T follicular helper cell (primary cell): ENCODE results near the gene ERRFI1.
"Not testable (repeated sequence)": the region's sequence is repeated elsewhere in the genome, so short reads cannot be mapped to it uniquely, and the experiment has no call there.

ENCODE experiments used
- DNase-seq: peaks from one replicate; pipeline ENCODE4 v3.0.0-alpha.2; 2020; ENCODE audit warnings: low read depth
- total RNA-seq, 2 experiments: gene quantifications; one replicate each; lab custom pipeline; 2026; lab: John Stamatoyannopoulos, UW

ERRFI1 gene, protein sequence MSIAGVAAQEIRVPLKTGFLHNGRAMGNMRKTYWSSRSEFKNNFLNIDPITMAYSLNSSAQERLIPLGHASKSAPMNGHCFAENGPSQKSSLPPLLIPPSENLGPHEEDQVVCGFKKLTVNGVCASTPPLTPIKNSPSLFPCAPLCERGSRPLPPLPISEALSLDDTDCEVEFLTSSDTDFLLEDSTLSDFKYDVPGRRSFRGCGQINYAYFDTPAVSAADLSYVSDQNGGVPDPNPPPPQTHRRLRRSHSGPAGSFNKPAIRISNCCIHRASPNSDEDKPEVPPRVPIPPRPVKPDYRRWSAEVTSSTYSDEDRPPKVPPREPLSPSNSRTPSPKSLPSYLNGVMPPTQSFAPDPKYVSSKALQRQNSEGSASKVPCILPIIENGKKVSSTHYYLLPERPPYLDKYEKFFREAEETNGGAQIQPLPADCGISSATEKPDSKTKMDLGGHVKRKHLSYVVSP
- 2.3 to 7.9 reads per million in 2 experiments for total RNA-seq

DNA sequence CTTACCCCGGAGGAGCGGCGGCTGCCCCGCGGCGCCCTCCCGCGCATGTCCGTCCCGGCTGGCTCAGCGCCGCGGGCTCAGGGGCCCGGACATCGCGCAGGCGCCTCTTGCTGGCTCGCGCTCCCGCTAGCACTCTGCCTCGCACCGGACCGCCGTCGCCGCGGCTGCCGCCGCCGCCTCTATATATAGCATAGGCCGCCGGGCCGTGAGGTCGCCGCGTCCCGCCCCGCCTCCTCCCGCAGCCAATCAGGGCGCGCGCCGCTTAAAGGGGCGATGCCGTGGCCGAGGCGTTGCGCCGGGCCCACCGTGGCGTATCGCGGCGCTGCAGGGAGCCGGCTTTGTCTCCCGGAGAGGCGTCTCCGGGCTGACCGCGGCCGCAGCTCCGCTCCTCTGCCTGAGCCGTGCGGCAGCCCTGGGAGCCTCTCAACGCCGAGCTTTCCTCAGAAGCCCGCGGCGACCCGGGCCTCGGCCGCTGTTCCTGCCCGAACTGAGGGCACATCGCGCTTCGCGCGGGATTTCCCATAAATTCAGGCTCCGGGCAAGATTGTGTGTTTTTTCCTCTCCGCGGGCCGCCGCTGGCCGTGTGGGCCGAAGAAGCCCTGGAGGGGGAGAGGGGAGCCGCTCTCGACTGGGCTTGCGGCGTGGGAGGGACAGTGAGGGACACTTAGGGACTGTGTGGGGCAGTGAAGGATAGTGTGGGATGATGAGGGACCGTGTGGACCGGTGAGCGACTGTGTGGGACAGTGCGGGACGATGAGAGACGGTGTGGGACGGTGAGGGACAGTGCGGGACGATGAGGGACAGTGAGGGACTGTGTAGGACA, at the start of gene ERRFI1:
ERRFI1 (minus strand) TSS at position 157 of the 823 bp plus-strand sequence. CDS start 10,690 bp downstream, outside the sequence.
- peak; percentile 78 for DNase-seq

DNA sequence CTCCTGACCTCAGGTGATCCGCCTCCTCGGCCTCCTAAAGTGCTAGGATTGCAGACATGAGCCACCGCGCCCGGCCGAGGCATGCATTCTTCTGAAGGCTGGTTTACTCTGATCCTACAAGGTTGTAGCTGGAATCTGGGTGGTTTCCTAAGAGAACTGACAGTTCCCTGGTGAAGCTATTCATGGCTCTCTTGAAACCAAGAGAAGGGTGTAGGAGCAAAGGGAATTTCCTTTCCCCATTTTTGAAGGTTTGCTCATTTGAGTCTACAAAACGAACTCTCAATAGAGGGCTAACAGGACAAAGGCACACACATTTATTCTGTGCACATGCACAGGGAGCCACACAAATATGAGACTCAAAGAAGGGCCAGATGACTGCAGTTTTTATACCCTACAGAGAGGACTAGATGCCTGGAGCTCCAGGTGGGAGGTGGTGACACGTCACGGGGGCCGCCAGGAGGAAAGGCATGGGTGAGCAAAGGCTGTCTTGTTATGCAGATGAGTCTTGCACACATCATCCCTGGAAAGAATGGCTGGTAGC, 49.5 kb upstream of the ERRFI1 start:
- no peak for DNase-seq

DNA sequence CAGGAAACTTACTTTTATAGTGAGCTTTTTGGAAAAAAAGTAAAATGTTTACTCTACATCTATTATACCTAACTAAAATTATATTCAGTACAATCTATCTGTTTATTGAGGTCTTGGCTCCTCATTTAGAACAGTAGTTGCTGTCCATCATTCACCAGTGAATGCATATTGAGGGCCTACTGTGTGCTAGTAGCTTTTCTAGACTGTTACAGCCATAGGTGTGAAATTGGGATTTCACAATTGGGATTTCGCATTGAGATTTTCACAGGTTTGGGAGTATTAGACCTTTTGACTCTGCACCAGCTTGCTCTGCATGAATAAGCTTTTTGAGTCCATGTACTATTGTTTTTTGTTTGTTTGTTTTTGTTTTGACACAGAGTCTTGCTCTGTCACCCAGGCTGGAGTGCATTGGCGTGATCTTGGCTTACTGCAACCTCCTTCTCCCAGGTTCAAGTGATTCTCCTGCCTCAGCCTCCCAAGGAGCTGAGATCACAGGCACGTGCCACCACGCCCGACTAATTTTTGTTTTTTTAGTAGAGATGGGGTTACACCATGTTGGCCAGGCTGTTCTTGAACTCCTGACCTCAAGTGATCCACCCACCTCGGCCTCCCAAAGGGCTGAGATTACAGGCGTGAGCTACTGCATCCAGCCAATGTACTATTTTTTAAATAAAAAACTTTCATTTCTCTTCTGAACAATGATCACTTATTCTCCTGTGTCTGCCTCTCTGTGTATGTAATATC, 47.2 kb upstream of the ERRFI1 start:
- no peak for DNase-seq

DNA sequence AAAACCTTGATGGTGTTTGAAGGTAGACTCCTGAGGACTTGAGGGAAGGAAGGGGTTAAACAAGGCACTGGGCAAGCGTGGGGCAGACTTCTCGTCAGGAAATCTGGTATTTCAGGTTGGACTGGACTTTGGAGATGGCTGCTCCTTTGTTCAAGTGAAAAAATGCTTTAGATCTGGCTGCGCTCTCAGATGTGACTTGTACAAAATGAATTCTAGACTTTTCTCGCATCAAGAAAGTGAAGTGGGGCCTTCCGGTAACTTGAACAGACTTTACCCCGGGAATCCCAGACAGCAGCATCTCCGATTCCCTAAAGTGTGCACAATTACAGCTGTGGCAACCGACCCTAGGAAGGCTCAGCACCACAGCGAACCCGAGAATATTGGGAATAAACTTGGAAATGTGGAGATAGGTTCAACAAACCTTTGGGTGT, 44.3 kb upstream of the ERRFI1 start:
- no peak for DNase-seq

DNA sequence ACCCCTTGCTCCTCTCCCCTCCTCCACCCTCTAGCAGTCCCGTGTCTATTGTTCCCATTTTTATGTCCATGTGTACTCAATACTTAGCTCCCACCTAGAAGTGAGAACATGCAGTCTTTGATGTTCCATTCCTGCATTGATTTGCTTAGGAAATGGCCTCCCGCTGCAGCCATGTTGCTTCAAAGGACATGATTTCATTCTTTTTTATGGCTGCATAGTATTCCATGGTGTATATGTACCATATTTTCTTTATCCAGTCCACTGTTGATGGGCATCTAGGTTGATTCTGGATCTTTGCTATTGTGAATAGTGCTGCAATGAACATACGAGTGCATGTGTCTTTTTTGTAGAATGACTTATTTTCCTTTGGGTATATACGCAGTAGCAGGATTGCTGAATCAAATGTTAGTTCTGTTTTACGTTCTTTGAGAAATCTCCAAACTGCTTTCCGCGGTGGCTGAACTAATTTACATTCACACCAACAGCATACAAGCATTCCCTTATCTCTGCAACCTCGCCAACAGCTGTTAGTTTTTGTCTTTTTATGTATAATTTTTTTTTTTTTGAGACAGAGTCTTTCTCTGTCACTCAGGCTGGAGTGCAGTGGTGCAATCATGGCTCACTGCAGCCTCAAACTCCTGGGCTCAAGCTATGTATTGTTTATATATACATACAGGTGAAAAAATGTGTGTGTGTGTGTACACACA, 43.7 kb upstream of the ERRFI1 start:
- DNase-seq = not testable (repeated sequence)

DNA sequence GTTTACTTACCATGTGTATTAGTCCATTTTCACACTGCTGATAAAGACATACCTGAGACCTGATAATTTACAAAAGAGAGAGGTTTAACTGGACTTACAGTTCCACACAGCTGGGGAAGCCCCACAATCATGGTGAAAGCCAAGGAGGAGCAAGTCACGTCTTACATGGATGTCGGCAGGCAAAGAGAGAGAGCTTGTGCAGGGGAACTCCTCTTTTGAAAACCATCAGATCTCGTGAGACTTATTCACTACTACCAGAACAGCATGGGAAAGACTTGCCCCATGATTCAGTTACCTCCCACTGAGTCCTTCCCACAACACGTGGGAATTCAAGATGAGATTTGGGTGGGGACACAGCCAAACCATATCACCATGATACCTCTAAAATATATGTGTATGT, 39.3 kb upstream of the ERRFI1 start:
- DNase-seq = no peak

DNA sequence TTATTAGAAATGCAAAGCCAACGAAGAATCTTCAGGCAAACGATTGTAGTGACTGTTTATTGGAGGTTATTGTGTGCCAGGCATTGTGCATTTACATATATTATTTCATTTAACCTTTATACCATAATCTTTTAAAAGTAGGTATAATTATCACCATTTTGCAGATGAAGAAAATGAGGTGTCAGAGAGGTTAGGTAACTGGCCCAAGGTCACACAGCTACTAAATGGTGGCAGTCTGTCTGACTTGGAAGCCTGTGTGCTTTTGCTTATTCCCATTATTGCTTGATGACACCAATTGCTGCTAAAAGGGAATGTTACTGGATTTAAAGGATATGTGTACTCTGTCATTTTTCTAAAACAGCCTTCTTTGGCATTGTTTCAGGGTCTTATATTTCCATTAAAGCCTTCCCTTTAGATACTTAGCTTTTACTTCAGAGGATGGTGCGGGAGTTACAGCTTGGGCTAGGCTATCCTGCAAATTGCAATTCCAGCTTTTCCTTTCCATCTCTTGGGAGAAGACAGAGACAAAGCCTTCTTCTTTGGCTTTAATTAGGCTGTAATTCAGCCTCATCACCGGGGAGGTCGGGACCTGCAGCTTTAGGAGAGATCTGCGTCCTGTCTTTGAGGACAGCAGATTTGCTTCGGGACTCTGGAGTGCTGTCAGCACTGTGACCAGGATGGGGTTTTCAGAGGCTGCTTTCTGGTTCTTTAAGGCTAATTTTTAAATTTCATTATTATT, 37.4 kb upstream of the ERRFI1 start:
- no peak for DNase-seq

DNA sequence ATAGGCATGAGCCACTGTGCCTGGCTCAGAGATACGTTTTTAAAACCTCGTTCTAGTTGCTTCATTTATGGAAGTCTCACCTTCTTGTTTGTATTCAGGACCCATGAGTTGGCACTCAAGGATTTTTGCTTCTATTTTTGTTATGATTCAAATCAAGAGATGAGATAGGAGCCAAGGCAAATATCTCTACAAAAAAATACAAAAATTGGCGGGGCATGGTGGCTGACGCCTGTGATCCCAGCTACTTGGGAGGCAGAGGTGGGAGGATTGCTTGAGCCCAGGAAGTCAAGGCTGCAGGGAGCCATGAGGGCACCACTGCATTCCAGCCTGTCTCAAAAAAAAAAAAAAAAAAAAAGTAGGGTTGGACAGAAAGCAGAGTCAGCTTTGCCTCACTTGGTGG, 36.8 kb upstream of the ERRFI1 start:
- DNase-seq = no peak

DNA sequence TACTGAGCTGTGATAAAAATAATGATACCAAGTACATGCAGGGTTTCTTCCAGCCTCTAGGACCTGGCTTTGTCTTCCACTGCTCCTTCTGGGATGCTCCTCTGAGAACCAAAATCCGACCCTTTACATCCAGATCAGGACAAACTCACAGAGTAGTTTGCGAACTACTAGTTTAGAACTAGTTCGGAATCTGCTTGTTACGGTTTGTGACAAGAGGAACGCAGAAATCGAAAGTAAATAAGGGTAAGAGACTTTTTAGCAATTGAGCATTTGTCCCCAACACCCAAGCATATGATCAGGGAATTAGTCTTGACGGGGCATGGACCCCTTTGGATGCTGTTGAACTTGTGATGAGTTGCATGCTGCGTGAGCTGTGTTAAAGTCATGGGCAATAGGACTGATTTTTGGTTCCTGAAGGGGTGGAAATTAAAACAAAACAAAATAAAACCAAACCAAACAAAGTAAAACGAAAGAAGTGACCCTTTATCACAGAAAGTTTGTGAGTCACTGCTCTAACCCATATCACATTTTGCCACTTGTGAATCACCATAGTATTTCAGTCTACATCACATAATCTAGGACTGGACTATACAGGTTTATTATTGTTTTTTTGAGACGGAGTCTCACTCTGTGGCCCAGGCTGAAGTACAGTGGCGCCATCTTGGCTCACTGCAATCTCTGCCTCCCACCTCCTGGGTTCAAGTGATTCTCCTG, 35.7 kb upstream of the ERRFI1 start:
- no peak for DNase-seq

DNA sequence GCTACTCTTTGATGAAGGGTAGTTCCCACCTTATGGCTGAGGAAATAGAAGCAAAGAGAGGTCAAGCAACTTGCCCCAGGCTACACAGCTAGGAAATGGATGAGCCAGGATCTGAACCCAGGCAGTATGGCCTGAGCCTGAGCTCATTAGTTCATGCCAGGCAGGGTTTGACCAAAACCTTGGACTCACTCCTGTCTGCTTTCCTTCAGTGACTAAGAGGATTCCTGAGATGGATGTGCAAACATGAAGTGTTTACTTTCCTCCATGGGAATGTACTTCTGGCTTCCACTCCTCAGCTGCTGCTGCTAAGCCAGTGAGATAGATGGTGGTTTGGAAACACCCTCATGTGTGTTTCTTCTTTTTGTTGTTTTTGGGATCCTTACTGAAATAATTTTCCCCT, 35.1 kb upstream of the ERRFI1 start:
- DNase-seq = no peak

DNA sequence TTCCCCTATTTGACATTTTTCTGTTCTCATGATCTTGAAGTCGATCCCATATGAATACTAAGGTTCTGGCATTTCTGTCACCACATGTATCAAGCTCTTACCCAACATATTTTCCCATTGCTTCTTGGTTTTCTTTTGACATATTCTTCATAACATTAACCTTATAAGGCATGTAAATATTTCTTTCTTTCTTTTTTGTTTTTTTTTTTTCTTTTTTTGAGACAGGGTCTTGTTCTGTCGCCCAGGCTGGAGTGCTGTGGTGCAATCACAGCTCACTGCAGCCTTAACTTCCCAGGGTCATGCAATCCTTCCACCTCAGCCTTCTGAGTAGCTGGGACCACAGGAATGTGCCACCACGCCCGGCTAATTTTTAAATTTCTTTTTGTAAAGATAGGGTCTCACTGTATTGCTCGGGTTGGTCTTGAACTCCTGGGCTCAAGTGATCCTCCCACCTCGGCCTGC, 33.1 kb upstream of the ERRFI1 start:
- no peak for DNase-seq

DNA sequence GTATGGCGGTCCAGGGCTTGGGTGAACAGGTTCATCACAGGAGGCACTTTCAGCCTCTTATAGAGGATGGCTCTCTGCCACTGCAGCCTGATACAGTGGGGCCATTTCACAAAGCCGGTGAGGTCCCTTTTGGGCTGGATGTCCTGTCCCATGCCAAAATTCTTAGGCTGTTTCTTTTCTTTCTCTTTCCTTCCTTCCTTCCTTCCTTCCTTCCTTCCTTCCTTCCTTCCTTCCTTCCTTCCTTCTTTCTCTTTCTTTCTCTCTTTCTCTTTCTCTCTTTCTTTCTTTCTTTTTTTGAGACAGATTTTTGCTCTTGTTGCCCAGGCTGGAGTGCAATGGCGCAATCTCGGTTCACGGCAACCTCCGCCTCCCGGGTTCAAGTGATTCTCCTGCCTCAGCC, 31.7 kb upstream of the ERRFI1 start:
- not testable (repeated sequence) for DNase-seq

DNA sequence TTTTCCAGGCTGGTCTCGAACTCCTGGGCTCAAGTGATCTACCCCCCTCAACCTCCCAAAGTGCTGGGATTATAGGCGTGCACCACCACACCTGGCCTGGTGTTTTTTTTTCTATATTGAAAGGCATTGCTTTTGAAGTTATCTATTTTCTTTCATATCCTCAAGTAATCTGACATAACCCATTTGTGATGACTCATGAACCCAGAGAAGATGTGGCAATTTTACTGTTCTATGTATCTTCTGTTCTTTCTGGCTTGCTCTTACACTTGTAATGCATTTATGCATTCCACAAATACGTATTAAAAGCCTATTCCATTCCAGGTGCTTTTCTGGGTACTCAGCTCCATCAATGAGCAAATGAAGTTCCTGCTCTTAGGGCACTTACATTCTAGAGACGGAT, 29.9 kb upstream of the ERRFI1 start:
- no peak for DNase-seq

DNA sequence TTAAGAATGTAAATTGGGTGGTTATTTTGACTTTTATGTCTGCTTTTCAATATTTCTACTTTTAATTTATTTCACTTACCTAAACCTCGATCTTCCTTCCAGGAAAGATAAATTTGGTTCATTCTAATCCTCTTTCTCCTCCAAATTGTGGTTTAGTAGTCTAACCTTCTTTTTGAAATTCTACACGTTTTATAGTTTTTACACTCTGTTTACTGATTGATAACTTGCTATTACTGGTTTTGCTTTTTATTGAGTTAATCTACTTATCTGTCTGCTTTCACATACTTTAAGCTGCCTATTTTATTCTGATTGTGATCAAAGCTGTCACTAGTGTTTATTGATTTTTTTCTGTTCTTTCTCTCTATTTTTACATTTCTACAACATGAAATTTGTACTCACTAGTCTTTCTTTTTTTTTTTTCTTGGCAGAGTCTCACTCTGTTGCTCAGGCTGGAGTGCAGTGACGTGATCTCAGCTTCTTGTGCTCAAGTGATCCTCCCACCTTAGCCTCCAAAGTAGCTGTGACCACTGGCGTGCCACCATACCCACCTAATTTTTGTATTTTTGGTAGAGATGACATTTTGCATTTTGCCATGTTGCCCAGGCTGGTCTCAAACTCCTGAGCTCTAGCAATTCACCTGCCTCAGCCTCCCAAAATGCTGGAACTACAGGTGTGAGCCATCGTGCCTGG, 27.9 kb upstream of the ERRFI1 start:
- no peak for DNase-seq

DNA sequence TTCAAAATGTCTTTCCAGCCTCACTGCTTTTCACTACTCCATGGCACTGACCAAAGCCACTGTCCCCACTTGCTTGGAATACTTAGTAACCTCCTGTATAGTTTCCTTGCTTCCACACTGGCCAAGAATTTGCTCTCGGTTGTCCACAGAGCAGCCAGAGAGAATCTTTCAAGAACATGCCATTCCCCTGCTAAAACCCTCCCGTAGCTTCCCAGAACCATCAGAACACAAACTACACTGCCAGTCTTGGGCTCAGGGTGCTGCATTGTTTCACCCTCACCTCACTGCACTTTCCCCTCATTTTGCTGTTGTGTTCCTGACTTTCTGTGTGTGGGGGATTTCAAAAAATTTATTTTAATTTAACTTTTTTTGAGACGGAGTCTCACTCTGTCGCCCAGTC, 25.5 kb upstream of the ERRFI1 start:
- no peak for DNase-seq

DNA sequence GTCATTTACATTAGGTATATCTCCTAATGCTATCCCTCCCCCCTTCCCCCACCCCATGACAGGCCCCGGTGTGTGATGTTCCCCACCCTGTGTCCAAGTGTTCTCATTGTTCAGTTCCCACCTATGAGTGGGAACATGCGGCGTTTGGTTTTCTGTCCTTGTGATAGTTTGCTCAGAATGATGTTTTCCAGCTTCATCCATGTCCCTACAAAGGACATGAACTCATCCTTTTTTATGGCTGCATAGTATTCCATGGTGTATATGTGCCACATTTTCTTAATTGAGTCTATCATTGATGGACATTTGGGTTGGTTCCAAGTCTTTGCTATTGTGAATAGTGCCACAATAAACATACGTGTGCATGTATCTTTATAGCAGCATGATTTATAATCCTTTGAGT, 23.1 kb upstream of the ERRFI1 start:
- not testable (repeated sequence) for DNase-seq

DNA sequence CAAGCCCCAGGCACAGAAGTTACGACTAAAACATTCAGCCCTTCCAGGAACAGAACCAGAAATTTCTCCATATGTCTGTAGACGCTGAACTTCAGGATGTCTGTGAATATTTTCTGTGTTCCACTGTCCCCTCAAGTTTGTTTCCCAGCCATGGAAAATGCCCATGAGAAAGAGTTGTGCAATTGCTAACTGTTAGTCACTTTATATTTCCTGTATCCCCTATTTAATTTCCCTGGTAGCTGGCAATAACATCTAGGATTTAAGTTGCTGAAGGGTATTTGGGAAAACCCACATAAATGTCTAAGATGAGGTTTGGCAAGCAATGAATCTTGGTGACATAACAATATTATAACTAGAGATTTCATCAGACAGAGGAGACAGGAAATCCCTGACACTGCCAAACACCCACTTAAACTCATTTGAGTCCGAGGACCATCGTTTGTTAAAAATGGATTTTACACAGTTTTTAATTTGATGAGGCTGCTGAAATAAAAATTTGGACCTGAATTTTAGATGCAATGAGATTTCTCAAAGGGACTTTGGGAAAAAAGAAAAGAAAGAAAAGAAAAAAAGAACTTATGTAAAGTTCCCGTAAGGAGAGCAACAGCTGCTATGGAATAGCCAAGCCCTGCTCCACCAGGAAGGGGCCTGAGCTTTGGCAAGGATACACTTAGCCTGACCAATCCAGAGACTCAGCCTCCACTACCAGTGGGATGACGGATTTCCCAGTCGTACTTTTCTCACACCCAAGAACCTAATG, 21.8 kb upstream of the ERRFI1 start:
- DNase-seq = no peak

DNA sequence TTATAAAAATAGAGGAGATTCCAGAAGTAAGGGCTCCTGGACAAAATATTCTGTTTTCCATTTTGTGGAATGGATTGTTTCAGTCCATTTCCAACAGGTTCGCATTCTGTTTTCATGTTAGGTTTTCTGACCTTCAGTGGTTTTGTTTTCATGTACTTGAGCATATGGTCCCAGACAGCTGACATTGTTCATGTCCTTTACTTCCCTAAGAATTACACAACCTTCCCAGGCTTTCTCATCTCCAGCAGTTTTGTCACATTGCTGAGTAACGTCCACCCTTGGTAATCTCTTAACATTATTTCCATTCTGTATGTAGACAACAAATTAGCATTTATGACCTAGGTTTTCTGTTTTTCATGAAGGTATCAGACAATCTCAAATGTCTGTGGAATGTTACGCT, 21.0 kb upstream of the ERRFI1 start:
- no peak for DNase-seq
